HUES48 (cell line): Measurements from ENCODE around the gene SPINK5.

Experiments used
- H3K27ac ChIP-seq: one replicate; pipeline ENCODE4 v1.7.0; 2013; ENCODE audit warnings: low read depth, low read length, inconsistent platforms
- H3K27me3 ChIP-seq: 2 replicates; pipeline ENCODE4 v1.6.1; 2013; ENCODE audit warnings: mild to moderate bottlenecking, low read length; ENCODE audit not compliant: control insufficient read depth, insufficient read depth
- H3K36me3 ChIP-seq: 2 replicates; pipeline ENCODE4 v1.6.1; 2013; ENCODE audit warnings: low read length; ENCODE audit not compliant: control insufficient read depth, insufficient read depth
- H3K4me1 ChIP-seq: 2 replicates; pipeline ENCODE4 v1.6.1; 2013; ENCODE audit warnings: mild to moderate bottlenecking, low read length; ENCODE audit not compliant: control insufficient read depth, insufficient read depth
- H3K4me3 ChIP-seq: 2 replicates; pipeline ENCODE4 v1.5.1; 2013; ENCODE audit warnings: mild to moderate bottlenecking, low read depth, low read length
- H3K9ac ChIP-seq: 2 replicates; pipeline ENCODE4 v1.6.1; 2013; ENCODE audit warnings: mild to moderate bottlenecking, low read depth, low read length, moderate library complexity
- H3K9me3 ChIP-seq: 2 replicates; pipeline ENCODE4 v1.6.1; 2013; ENCODE audit warnings: low read length; ENCODE audit not compliant: control insufficient read depth, insufficient read depth

The SPINK5 gene

DNA sequence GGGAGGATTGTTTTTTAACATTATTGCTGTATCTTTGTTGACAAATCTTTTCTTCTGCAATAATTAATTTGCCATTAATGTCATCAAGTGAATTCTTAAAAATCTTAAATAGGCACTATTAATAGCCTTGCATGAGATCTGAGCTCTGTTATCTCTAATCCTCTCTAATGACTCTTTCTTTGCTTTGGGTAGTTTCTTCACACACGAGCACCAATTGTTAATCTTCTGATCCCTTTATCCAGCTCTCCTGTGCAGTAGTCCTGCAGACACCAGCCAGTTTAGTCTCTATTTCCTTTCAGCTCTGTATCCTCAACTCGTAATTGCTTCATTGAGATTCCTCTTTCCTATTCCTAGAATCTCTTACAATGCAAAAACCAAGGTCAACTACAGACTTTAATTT is 112.7 kb downstream of the SPINK5 start:
- no peak overlapping the region for H3K9ac ChIP-seq
- H3K27ac ChIP-seq = no peak overlapping the region
- no peaks in the 10 kb centered on the region for H3K36me3 ChIP-seq
- H3K27me3 ChIP-seq = no peaks in the 10 kb centered on the region
- no peak overlapping the region for H3K4me3 ChIP-seq
- no peaks in the 10 kb centered on the region for H3K9me3 ChIP-seq
- H3K4me1 ChIP-seq = no peaks in the 10 kb centered on the region

- no peaks in the 10 kb centered on the region for H3K36me3 ChIP-seq
- H3K27ac ChIP-seq = no peak overlapping the region
- no peaks in the 10 kb centered on the region for H3K4me1 ChIP-seq
- H3K9me3 ChIP-seq = no peaks in the 10 kb centered on the region
- H3K9ac ChIP-seq = no peak overlapping the region
- H3K4me3 ChIP-seq = no peak overlapping the region
- no peaks in the 10 kb centered on the region for H3K27me3 ChIP-seq
These were observed 113.4 kb downstream of the SPINK5 start for GRCh38 chr5:148177207-148177606.

- Histone ChIP-seq H3K4me1 (no peaks in the 10 kb centered on the region), H3K4me3 (no peak overlapping the region), H3K9me3 (no peaks in the 10 kb centered on the region), H3K27ac (no peak overlapping the region), H3K9ac (no peak overlapping the region), H3K27me3 (no peaks in the 10 kb centered on the region), H3K36me3 (no peaks in the 10 kb centered on the region)
These were observed 115.5 kb downstream of the SPINK5 start for GRCh38 chr5:148179234-148179824.

DNA sequence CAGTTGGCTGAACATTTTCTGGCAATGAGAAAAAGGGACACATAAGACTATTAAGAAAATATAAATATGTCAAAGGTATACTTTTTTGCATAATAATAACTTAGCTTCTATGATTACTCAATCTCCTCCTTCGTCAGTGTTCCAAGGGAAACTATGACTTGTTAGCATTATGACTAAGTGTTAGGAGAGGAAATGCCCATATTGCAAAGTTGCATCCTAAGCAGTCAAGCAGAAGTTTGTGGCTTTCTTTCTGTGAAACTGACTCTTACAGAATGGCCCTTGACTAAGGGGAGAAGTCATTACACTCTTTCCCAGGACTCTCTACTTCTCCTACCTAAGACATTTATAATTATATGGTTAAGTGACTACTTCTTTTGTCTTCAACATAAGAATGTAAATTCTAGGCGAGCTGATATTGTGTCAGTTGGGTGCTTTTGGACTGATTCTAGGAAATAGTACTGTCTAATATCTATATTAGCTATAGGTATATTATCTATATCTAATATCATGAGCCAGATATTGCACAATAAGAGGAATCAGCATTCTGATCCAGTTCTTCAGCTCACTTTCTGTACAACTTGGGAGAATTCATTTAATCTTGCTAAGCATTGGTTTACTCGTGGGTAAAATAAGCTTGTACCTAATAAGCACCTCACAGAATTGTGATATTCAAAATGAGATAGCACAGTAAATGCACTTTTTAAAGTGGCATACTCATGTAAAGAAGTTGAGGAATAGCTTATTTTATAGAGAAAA is 122.6 kb downstream of the SPINK5 start:
- no peaks in the 10 kb centered on the region for H3K4me1 ChIP-seq
- H3K9ac ChIP-seq = no peak overlapping the region
- no peak overlapping the region for H3K27ac ChIP-seq
- no peak overlapping the region for H3K4me3 ChIP-seq
- no peaks in the 10 kb centered on the region for H3K9me3 ChIP-seq
- H3K27me3 ChIP-seq = no peaks in the 10 kb centered on the region
- no peaks in the 10 kb centered on the region for H3K36me3 ChIP-seq
